ENCODE measurements around the gene PEX11G. TPM values are rescaled to one million over a fixed set of nuclear protein-coding genes. Genes with fewer than 3 reads are reported as not detected.

Gene PEX11G
- total RNA-seq, 2 experiments from 2014 or later = not detected

GRCh38 chr19:7478843-7479227, 10.0 kb downstream of the PEX11G start:
- Histone ChIP-seq H3K27me3 (ENCODE audit: control insufficient read depth in 1 of 2, insufficient read depth in 2 of 2, low read length in 2 of 2) (no peaks in the 10 kb centered on the region), H3K36me3 (ENCODE audit: insufficient read depth, low read length) (no peaks in the 10 kb centered on the region), H3K27ac (ENCODE audit: low read depth in 1 of 2, low read length in 2 of 2) (no peak overlapping the region), H3K4me3 (ENCODE audit: low read length) (no peak overlapping the region), H3K4me1 (ENCODE audit: insufficient read depth, low read length) (peaks cover 8% of the 10 kb centered on the region), H3K9me3 (ENCODE audit: control insufficient read depth in 1 of 2, insufficient read depth in 1 of 2, low read length in 2 of 2) (no peaks in the 10 kb centered on the region)
- H3K4me3 Mint-ChIP-seq = no peak overlapping the region
- peaks cover 6% of the 10 kb centered on the region for H3K27me3 Mint-ChIP-seq
- no peak for TF ChIP-seq CTCF (IDR thresholded peaks at IDR 0.05)
- no peaks in the 10 kb centered on the region for H3K36me3 Mint-ChIP-seq (ENCODE audit: low read depth)
- no peak overlapping the region for H3K27ac Mint-ChIP-seq
- DNase-seq = no peak
- ChIA-PET POLR2A (interaction anchor here (1.3 kb wide), 1 partner anchor 9 kb away, joined by 4 read pairs; no protein-coding TSS in a partner anchor), CTCF (no interaction called here)
- peaks cover 9% of the 10 kb centered on the region for H3K4me1 Mint-ChIP-seq (ENCODE audit: low read depth)
- intact Hi-C loops (cut with DNase I, micrococcal nuclease) = no loop called here
- no peaks in the 10 kb centered on the region for H3K9me3 Mint-ChIP-seq
- ATAC-seq (ENCODE audit: poor library complexity) = no peak

GRCh38 chr19:7478173-7478842, 10.5 kb downstream of the PEX11G start:
- H3K4me3 Mint-ChIP-seq = no peak overlapping the region
- ATAC-seq (ENCODE audit: poor library complexity) (no peak), DNase-seq (no peak)
- ChIA-PET POLR2A (interaction anchor here (0.9 to 1.3 kb wide), 2 partner anchors 9 to 44 kb away, joined by 3 to 4 read pairs; partner anchors contain the start of gene MCOLN1), CTCF (no interaction called here)
- intact Hi-C loops (cut with DNase I, micrococcal nuclease) = no loop called here
- H3K27ac Mint-ChIP-seq = no peak overlapping the region
- no peaks in the 10 kb centered on the region for H3K36me3 Mint-ChIP-seq (ENCODE audit: low read depth)
- Histone ChIP-seq H3K4me3 (ENCODE audit: low read length) (no peak overlapping the region), H3K36me3 (ENCODE audit: insufficient read depth, low read length) (no peaks in the 10 kb centered on the region), H3K9me3 (ENCODE audit: control insufficient read depth in 1 of 2, insufficient read depth in 1 of 2, low read length in 2 of 2) (no peaks in the 10 kb centered on the region), H3K27me3 (ENCODE audit: control insufficient read depth in 1 of 2, insufficient read depth in 2 of 2, low read length in 2 of 2) (no peaks in the 10 kb centered on the region), H3K27ac (ENCODE audit: low read depth in 1 of 2, low read length in 2 of 2) (no peak overlapping the region), H3K4me1 (ENCODE audit: insufficient read depth, low read length) (peaks cover 4% of the 10 kb centered on the region)
- H3K27me3 Mint-ChIP-seq = peaks cover 3% of the 10 kb centered on the region
- TF ChIP-seq CTCF (IDR thresholded peaks at IDR 0.05) = no peak
- no peaks in the 10 kb centered on the region for H3K9me3 Mint-ChIP-seq
- H3K4me1 Mint-ChIP-seq (ENCODE audit: low read depth) = peaks cover 4% of the 10 kb centered on the region

- no peaks in the 10 kb centered on the region for H3K27me3 ChIP-seq (ENCODE audit: control insufficient read depth in 1 of 2, insufficient read depth in 2 of 2, low read length in 2 of 2)
- ATAC-seq (ENCODE audit: poor library complexity) (no peak), DNase-seq (no peak)
- TF ChIP-seq CTCF (IDR thresholded peaks at IDR 0.05) = no peak
- no peaks in the 10 kb centered on the region for H3K4me1 Mint-ChIP-seq (ENCODE audit: low read depth)
- no peak overlapping the region for H3K4me3 Mint-ChIP-seq
- H3K9me3 ChIP-seq (ENCODE audit: control insufficient read depth in 1 of 2, insufficient read depth in 1 of 2, low read length in 2 of 2) = no peaks in the 10 kb centered on the region
- no peaks in the 10 kb centered on the region for H3K9me3 Mint-ChIP-seq
- no peak overlapping the region for H3K27ac ChIP-seq (ENCODE audit: low read depth in 1 of 2, low read length in 2 of 2)
- H3K36me3 Mint-ChIP-seq (ENCODE audit: low read depth) = peaks cover 4% of the 10 kb centered on the region
- no peaks in the 10 kb centered on the region for H3K4me1 ChIP-seq (ENCODE audit: insufficient read depth, low read length)
- ChIA-PET POLR2A (interaction anchor here (0.9 kb wide), 1 partner anchor 45 kb away, joined by 3 read pairs; the partner anchor contains the start of gene MCOLN1), CTCF (no interaction called here)
- no peaks in the 10 kb centered on the region for H3K36me3 ChIP-seq (ENCODE audit: insufficient read depth, low read length)
- no peaks in the 10 kb centered on the region for H3K27me3 Mint-ChIP-seq
- intact Hi-C loops (cut with DNase I, micrococcal nuclease) = no loop called here
- no peak overlapping the region for H3K27ac Mint-ChIP-seq
- H3K4me3 ChIP-seq (ENCODE audit: low read length) = no peak overlapping the region
Measured at GRCh38 chr19:7477758-7478157, 11.1 kb downstream of the PEX11G start.

Data from CD4-positive, alpha-beta T cell (primary cell).